Measurements from ENCODE around the gene LAIR1. TPM values are rescaled to one million over a fixed set of nuclear protein-coding genes. Genes with fewer than 3 reads are reported as not detected.
"Not testable (repeated sequence)": the region's sequence is repeated elsewhere in the genome, so short reads cannot be mapped to it uniquely, and the experiment has no call there.

Gene LAIR1
- total RNA-seq, 1 experiment from 2014 or later, result not detected

DNA sequence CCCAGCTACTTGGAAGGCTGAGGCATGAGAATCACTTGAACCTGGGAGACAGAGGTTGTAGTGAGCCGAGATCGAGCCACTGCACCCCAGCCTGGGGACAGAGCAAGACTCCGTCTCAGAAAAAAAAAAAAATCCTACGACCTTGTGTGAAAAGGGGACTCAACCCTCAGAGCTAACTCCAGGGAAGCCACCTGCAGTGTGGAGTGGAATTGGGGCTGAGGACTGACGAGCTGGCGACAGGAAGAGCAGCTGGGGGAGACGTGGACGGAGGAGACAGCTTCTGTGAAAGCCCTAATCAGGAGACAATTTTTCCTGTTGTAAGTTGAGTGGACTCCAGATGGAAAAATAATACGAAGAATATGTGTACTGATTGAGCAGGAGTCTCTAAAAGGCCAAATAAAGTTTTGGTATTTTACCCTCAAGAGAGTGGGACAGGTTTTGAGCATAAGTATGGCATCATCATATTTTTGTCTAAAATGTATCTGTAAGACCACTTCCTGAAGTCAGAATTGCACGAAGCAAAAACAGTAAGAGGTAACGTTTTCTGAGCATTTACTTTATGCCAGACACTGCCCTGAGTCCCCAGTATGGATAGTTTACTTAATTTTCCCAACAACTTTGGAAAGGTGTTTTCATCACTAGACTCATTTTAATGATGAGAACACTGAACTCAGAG is 12.0 kb upstream of the LAIR1 start:
- intact Hi-C loops (cut with micrococcal nuclease; ENCODE audit: unreplicated experiment), result no loop called here
- Histone ChIP-seq H3K9me3 (no peaks in the 10 kb centered on the region), H3K27me3 (replicated peaks; ENCODE audit: control insufficient read depth, insufficient read depth, low read length) (no peaks in the 10 kb centered on the region), H3K4me1 (no peaks in the 10 kb centered on the region), H3K36me3 (ENCODE audit: control insufficient read depth, insufficient read depth, low read length) (no peaks in the 10 kb centered on the region), H3K4me3 (ENCODE audit: low read depth, low read length) (no peak overlapping the region)
- TF ChIP-seq, protein P1, sequence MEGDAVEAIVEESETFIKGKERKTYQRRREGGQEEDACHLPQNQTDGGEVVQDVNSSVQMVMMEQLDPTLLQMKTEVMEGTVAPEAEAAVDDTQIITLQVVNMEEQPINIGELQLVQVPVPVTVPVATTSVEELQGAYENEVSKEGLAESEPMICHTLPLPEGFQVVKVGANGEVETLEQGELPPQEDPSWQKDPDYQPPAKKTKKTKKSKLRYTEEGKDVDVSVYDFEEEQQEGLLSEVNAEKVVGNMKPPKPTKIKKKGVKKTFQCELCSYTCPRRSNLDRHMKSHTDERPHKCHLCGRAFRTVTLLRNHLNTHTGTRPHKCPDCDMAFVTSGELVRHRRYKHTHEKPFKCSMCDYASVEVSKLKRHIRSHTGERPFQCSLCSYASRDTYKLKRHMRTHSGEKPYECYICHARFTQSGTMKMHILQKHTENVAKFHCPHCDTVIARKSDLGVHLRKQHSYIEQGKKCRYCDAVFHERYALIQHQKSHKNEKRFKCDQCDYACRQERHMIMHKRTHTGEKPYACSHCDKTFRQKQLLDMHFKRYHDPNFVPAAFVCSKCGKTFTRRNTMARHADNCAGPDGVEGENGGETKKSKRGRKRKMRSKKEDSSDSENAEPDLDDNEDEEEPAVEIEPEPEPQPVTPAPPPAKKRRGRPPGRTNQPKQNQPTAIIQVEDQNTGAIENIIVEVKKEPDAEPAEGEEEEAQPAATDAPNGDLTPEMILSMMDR (IDR thresholded peaks at IDR 0.05; ENCODE audit: insufficient read depth in 1 of 2, low read depth in 1 of 2, low read length in 1 of 2, severe bottlenecking in 1 of 2, unreplicated experiment in 1 of 2), result no peak
- Mint-ChIP-seq H3K9me3 (ENCODE audit: unreplicated experiment) (peaks cover 11% of the 10 kb centered on the region), H3K27ac (ENCODE audit: unreplicated experiment) (no peak overlapping the region), H3K27me3 (ENCODE audit: insufficient read depth, unreplicated experiment) (peaks cover 11% of the 10 kb centered on the region), H3K4me1 (ENCODE audit: low read depth, unreplicated experiment) (no peaks in the 10 kb centered on the region), H3K36me3 (ENCODE audit: insufficient read depth, unreplicated experiment) (no peaks in the 10 kb centered on the region), H3K4me3 (ENCODE audit: unreplicated experiment) (no peak overlapping the region)
- POLR2A ChIA-PET, result no interaction called here
- DNase-seq, result no peak
- no TSS peak for BruUV-seq (replicated peaks)
- CTCF ChIA-PET, result no interaction called here

DNA sequence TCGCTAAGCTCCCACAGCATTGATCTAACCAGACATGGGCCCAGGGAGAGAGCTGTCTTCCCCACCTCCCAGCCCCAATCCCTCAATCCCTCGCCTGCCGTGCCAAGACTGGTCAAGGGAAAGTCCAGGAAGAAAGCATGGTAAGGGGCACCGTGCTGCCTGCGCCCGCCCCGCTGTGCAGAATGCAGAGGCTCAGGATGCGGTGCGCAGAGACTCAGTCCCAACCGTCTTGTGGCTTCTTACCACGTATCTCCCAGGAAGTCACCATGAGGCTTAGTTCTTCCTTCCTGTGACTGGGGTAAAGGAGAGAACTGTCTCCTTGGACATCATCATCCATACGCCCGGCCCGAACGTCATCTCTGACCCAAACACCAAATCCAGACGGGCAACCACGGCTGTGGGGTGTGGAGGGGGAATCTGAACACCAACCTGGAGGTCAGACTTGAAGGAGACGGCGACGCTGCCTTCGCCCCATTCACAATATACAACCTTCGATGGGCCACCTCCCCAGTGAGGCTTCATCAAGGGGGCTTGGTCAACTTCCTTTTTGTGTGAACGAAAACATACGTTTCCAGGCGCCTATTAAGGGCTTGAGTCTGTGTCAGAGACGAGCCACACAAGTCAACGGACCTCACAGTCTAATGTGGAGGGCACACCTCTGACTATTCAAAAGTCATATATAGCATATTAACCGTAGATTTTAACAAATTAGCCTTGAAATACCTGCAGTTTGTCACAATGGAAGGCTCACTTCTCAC is 10.6 kb upstream of the LAIR1 start:
- H3K4me3 Mint-ChIP-seq (ENCODE audit: unreplicated experiment); BruUV-seq (replicated peaks); H3K4me3 ChIP-seq (ENCODE audit: low read depth, low read length); CTCF ChIA-PET; H3K27ac Mint-ChIP-seq (ENCODE audit: unreplicated experiment); H3K4me1 Mint-ChIP-seq (ENCODE audit: low read depth, unreplicated experiment); H3K27me3 Mint-ChIP-seq (ENCODE audit: insufficient read depth, unreplicated experiment); H3K36me3 Mint-ChIP-seq (ENCODE audit: insufficient read depth, unreplicated experiment); intact Hi-C loops (cut with micrococcal nuclease; ENCODE audit: unreplicated experiment); DNase-seq; POLR2A ChIA-PET; H3K9me3 Mint-ChIP-seq (ENCODE audit: unreplicated experiment); H3K36me3 ChIP-seq (ENCODE audit: control insufficient read depth, insufficient read depth, low read length); H3K27me3 ChIP-seq (replicated peaks; ENCODE audit: control insufficient read depth, insufficient read depth, low read length); H3K9me3 ChIP-seq; H3K4me1 ChIP-seq: not testable (repeated sequence)

DNA sequence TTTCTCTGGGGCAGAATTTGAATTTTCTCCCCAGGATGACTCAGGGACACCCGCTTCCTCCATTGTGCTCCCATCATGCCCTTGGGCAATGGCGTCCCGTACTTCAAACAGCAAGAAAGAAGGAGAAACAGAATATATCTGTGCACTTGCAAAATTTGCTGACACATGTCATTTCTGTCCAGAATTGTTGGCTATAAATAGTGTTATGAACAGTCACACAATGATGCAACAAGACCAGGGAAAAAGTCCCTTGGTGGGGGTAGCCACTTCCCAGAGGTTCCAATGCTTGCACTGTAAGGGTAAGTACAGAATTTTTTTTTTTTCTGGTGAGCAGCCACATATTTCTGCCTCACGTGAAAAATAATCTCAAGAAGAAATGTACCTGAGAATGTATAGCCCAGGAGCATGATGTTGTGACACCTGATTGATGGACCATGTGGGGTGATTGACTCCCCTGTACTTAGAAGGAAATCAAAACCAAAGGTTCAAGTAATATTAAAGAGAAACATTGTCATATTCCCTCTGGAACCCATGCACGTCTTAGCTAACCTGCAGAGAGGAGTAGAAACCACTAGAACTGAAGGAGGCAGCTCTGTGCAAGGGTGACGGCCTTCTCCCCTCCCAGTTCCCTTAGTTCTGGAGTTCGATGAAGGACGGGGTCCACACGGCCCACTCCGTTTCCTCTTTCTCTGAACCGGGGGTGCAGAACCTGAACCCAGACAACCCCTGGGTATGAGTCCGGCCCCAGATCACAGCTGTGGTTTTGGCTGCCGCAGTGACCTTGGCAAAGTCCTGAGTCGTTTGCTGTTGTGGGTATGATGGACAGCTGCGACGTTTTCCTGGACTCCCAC is 9.3 kb upstream of the LAIR1 start:
- POLR2A ChIA-PET, result no interaction called here
- H3K27me3 ChIP-seq (replicated peaks; ENCODE audit: control insufficient read depth, insufficient read depth, low read length), result no peaks in the 10 kb centered on the region
- Mint-ChIP-seq H3K27ac (ENCODE audit: unreplicated experiment) (no peak overlapping the region), H3K36me3 (ENCODE audit: insufficient read depth, unreplicated experiment) (no peaks in the 10 kb centered on the region), H3K9me3 (ENCODE audit: unreplicated experiment) (peaks cover 8% of the 10 kb centered on the region), H3K4me3 (ENCODE audit: unreplicated experiment) (no peak overlapping the region), H3K27me3 (ENCODE audit: insufficient read depth, unreplicated experiment) (peaks cover 10% of the 10 kb centered on the region), H3K4me1 (ENCODE audit: low read depth, unreplicated experiment) (no peaks in the 10 kb centered on the region)
- TF ChIP-seq, protein P1 (IDR thresholded peaks at IDR 0.05; ENCODE audit: insufficient read depth in 1 of 2, low read depth in 1 of 2, low read length in 1 of 2, severe bottlenecking in 1 of 2, unreplicated experiment in 1 of 2), result no peak
- intact Hi-C loops (cut with micrococcal nuclease; ENCODE audit: unreplicated experiment), result no loop called here
- H3K4me1 ChIP-seq, result no peaks in the 10 kb centered on the region
- H3K9me3 ChIP-seq, result no peaks in the 10 kb centered on the region
- BruUV-seq (replicated peaks), result no TSS peak
- DNase-seq, result no peak
- H3K4me3 ChIP-seq (ENCODE audit: low read depth, low read length), result no peak overlapping the region
- H3K36me3 ChIP-seq (ENCODE audit: control insufficient read depth, insufficient read depth, low read length), result no peaks in the 10 kb centered on the region
- CTCF ChIA-PET, result no interaction called here

DNA sequence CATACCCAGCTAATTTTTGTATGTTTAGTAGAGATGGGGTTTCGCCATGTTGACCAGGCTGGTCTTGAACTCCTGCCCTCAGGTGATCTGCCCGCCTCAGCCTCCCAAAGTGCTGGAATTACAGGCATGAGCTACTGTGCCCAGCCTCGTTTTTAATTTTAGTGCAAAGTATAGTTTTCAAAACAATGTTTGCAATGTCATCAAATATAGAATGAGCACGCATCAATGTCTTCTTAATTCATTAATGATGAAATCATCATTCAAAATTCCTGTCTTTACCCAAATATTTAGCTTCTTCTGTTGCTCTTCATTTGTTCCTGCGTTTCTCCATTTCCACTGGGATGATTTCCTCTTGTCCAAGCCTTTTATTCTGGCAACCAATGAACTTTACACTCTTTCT is 6.7 kb upstream of the LAIR1 start:
- CTCF ChIA-PET; POLR2A ChIA-PET; H3K4me3 Mint-ChIP-seq (ENCODE audit: unreplicated experiment); BruUV-seq (replicated peaks); H3K9me3 Mint-ChIP-seq (ENCODE audit: unreplicated experiment); H3K9me3 ChIP-seq; H3K27me3 Mint-ChIP-seq (ENCODE audit: insufficient read depth, unreplicated experiment); H3K27ac Mint-ChIP-seq (ENCODE audit: unreplicated experiment); H3K4me1 ChIP-seq; H3K36me3 Mint-ChIP-seq (ENCODE audit: insufficient read depth, unreplicated experiment); H3K4me1 Mint-ChIP-seq (ENCODE audit: low read depth, unreplicated experiment); DNase-seq; H3K4me3 ChIP-seq (ENCODE audit: low read depth, low read length); H3K27me3 ChIP-seq (replicated peaks; ENCODE audit: control insufficient read depth, insufficient read depth, low read length); H3K36me3 ChIP-seq (ENCODE audit: control insufficient read depth, insufficient read depth, low read length); intact Hi-C loops (cut with micrococcal nuclease; ENCODE audit: unreplicated experiment): not testable (repeated sequence)

GRCh38 chr19:54370434-54370796 is 5.7 kb upstream of the LAIR1 start:
- H3K4me3 Mint-ChIP-seq (ENCODE audit: unreplicated experiment); H3K9me3 ChIP-seq; H3K4me1 ChIP-seq; H3K36me3 ChIP-seq (ENCODE audit: control insufficient read depth, insufficient read depth, low read length); intact Hi-C loops (cut with micrococcal nuclease; ENCODE audit: unreplicated experiment); BruUV-seq (replicated peaks); H3K27me3 Mint-ChIP-seq (ENCODE audit: insufficient read depth, unreplicated experiment); DNase-seq; H3K27ac Mint-ChIP-seq (ENCODE audit: unreplicated experiment); H3K9me3 Mint-ChIP-seq (ENCODE audit: unreplicated experiment); CTCF ChIA-PET; H3K36me3 Mint-ChIP-seq (ENCODE audit: insufficient read depth, unreplicated experiment); POLR2A ChIA-PET; H3K4me1 Mint-ChIP-seq (ENCODE audit: low read depth, unreplicated experiment); H3K4me3 ChIP-seq (ENCODE audit: low read depth, low read length); H3K27me3 ChIP-seq (replicated peaks; ENCODE audit: control insufficient read depth, insufficient read depth, low read length): not testable (repeated sequence)
